HepG2 (cell line): ENCODE results near the gene PRSS12. TPM values are rescaled to one million over a fixed set of nuclear protein-coding genes. Genes with fewer than 3 reads are reported as not detected.

ENCODE experiments used
- ATAC-seq: fragments of 200-7000 bp; cut with Tn5 transposase; 3 replicates; pipeline ENCODE4 v1.9.1; 2020; ENCODE audit warnings: mild to moderate bottlenecking, moderate library complexity
- BruUV-seq: library from RNA; stranded (reverse); fragments of 400-500 nt; replicated peaks from 2 replicates; lab custom pipeline; 2021; lab: Mats Ljungman, UMichigan
- CTCF ChIA-PET: fragments of 300-600 bp; formaldehyde crosslinking; extraction: SDS; loops from one replicate; lab custom pipeline; 2021; ENCODE audit warnings: low total read pairs, inconsistent platforms, low intra/inter-chr PET ratio; lab: Yijun Ruan, JAX
- POLR2A ChIA-PET: fragments of 350-600 bp; sonication (Branson Sonifier 250); formaldehyde crosslinking; loops from one replicate; lab custom pipeline; 2020; ENCODE audit warnings: antibody characterized with exemption, inconsistent platforms; lab: Yijun Ruan, JAX
- DNase-seq: peaks from one replicate; pipeline ENCODE4 v3.0.0-alpha.2; 2015; ENCODE audit warnings: low spot score
- FAIRE-seq: peaks from 3 replicates; lab custom pipeline; 2011; peaks lifted over from hg19 to GRCh38; lab: Jason Lieb, UNC
- H2AFZ ChIP-seq: one replicate; pipeline ENCODE4 v1.6.1; 2011; ENCODE audit warnings: low read length, inconsistent platforms
- H3K27ac ChIP-seq: fragments of 300-600 bp; 3 replicates; pipeline ENCODE4 v1.8.0; 2011; ENCODE audit warnings: mixed run types, mild to moderate bottlenecking, mixed read lengths, low read length, inconsistent platforms; ENCODE audit not compliant: insufficient read depth; ENCODE audit errors: extremely low read length
- H3K27me3 ChIP-seq, 2 experiments: fragments of 200-600 bp in 1 of 2; 2 replicates in 1 of 2; 3 replicates in 1 of 2; pipeline versions ENCODE4 v1.6.0 to v1.8.0; 2011; ENCODE audit warnings: low read length in 2 of 2, mild to moderate bottlenecking in 2 of 2, moderate library complexity in 2 of 2, inconsistent platforms in 1 of 2; ENCODE audit not compliant: insufficient read depth in 2 of 2, control insufficient read depth in 1 of 2
- H3K36me3 ChIP-seq, 2 experiments: fragments of 200-600 bp in 1 of 2; replicated peaks in 1 of 2; 2 replicates in 1 of 2; 3 replicates in 1 of 2; pipeline versions ENCODE4 v1.5.1 to v1.8.0; 2011; ENCODE audit warnings: low read length in 2 of 2, inconsistent platforms in 1 of 2; ENCODE audit not compliant: insufficient read depth in 2 of 2, control insufficient read depth in 1 of 2
- H3K4me1 ChIP-seq: 2 replicates; pipeline ENCODE4 v1.5.1; 2012; ENCODE audit warnings: low read length, inconsistent platforms; ENCODE audit not compliant: insufficient read depth
- H3K4me2 ChIP-seq: 2 replicates; pipeline ENCODE4 v1.6.0; 2011; ENCODE audit warnings: low read depth, low read length, inconsistent platforms
- H3K4me3 ChIP-seq, 3 experiments: fragments of 200-600 bp in 1 of 3; sonication (generic), shearing (Covaris generic) in 1 of 3; replicated peaks in 1 of 3; 2 replicates each; pipeline ENCODE4 v1.5.1; 2011 to 2016; ENCODE audit warnings: low read length in 3 of 3, inconsistent platforms in 2 of 3, low read depth in 2 of 3, mild to moderate bottlenecking in 2 of 3, control low read depth in 1 of 3, mixed read lengths in 1 of 3; ENCODE audit not compliant: insufficient read depth in 1 of 3
- H3K79me2 ChIP-seq: one replicate; pipeline ENCODE4 v1.6.1; 2011; ENCODE audit warnings: low read length, inconsistent platforms; ENCODE audit not compliant: insufficient read depth
- H3K9ac ChIP-seq: 2 replicates; pipeline ENCODE4 v1.6.0; 2011; ENCODE audit warnings: mild to moderate bottlenecking, low read depth, low read length, inconsistent platforms; ENCODE audit not compliant: insufficient read depth
- H3K9me3 ChIP-seq: 2 replicates; pipeline ENCODE4 v1.5.1; 2012; ENCODE audit warnings: mild to moderate bottlenecking, low read length
- H4K20me1 ChIP-seq: 2 replicates; pipeline ENCODE4 v1.6.0; 2011; ENCODE audit warnings: inconsistent platforms, mild to moderate bottlenecking, low read length, moderate library complexity; ENCODE audit not compliant: insufficient read depth
- LCORL ChIP-seq, 2 experiments: fragments of 450-650 bp in 1 of 2; sonication (generic) in 1 of 2; formaldehyde crosslinking in 1 of 2; IDR thresholded peaks; 2 replicates each; pipeline versions ENCODE4 v1.5.0 to v1.6.1; 2017 to 2020; ENCODE audit warnings: antibody characterized with exemption in 1 of 2, missing genetic modification reagents in 1 of 2
- MAFF ChIP-seq: IDR thresholded peaks from 2 replicates; pipeline ENCODE4 v1.6.1; 2011; ENCODE audit warnings: low read depth, low read length, improper control_type of control experiment
- MAFK ChIP-seq, 2 experiments: IDR thresholded peaks in 1 of 2; conservative IDR thresholded peaks in 1 of 2; 2 replicates each; pipeline ENCODE4 v1.6.1; 2011; ENCODE audit warnings: improper control_type of control experiment in 2 of 2, low read length in 2 of 2
- PRDM15 ChIP-seq: sonication (generic); formaldehyde crosslinking; IDR thresholded peaks from 2 replicates; pipeline ENCODE4 v1.4.0; 2020; ENCODE audit warnings: missing genetic modification reagents
- ZIK1 ChIP-seq: sonication (generic); formaldehyde crosslinking; IDR thresholded peaks from 2 replicates; pipeline ENCODE4 v1.5.0; 2020; ENCODE audit warnings: mild to moderate bottlenecking, low read depth, missing genetic modification reagents, borderline replicate concordance
- ZNF674 ChIP-seq: sonication (generic); formaldehyde crosslinking; IDR thresholded peaks from 2 replicates; pipeline ENCODE4 v1.5.0; 2020; ENCODE audit warnings: low read depth, mild to moderate bottlenecking, missing genetic modification reagents
- ZSCAN29 ChIP-seq: sonication (generic); formaldehyde crosslinking; conservative IDR thresholded peaks from 2 replicates; pipeline ENCODE4 v1.4.0; 2020; ENCODE audit warnings: mild to moderate bottlenecking, missing genetic modification reagents
- WGBS: methylation state at CpG from one replicate; pipeline ENCODE4 v1.1.6; 2017; ENCODE audit warnings: low lambda C conversion rate; 5-methylcytosine and 5-hydroxymethylcytosine counted together
- in situ Hi-C: cut with HindIII; loops from 2 replicates; pipeline ENCODE4 v1.10.0; 2017; ENCODE audit warnings: low pct_unique_long_range_greater_than_20kb; ENCODE audit not compliant: extremely low pct_ligation_motif_present
- intact Hi-C: fragments of 100-400 bp; cut with micrococcal nuclease; formaldehyde crosslinking; loops from one replicate; pipeline ENCODE4 v1.10.0; 2022; ENCODE audit not compliant: unreplicated experiment
- polyA plus RNA-seq, 8 experiments: library from polyadenylated mRNA; depleted of rRNA in 3 of 8; stranded (reverse) in 7 of 8; unstranded in 1 of 8; fragments of >200 nt; fragmentation: Illumina TruSeq in 4 of 8; extraction: Trizol in 4 of 8; gene quantifications; 2 replicates each; pipeline versions ENCODE4 v1.2.1 to v1.2.3, GENCODE V29; 2011 to 2016; ENCODE audit warnings: low read depth in 4 of 8, missing spikeins in 1 of 8, mixed read lengths in 1 of 8; ENCODE audit not compliant: insufficient read depth in 1 of 8
- total RNA-seq, 5 experiments: library from RNA; depleted of rRNA; stranded (reverse); fragments of >200 nt; fragmentation: Illumina TruSeq; extraction: Trizol; gene quantifications; 2 replicates each; pipeline ENCODE4 v1.2.3, GENCODE V29; 2016; ENCODE audit warnings: low read depth in 1 of 5

Gene PRSS12
- total and polyA plus RNA-seq, 2 of the 13 experiments (the other 11 are each of a cell fraction or from before 2014, with no cell fraction given) = 0.02 TPM; not detected in 1

GRCh38 chr4:118325431-118325830 is 27.4 kb downstream of the PRSS12 start:
- 0% methylated on average over 1 of the region's 1 CpG for WGBS
- H4K20me1 ChIP-seq = no peaks in the 10 kb centered on the region
- H3K27me3 ChIP-seq = no peaks in the 10 kb centered on the region; a peak in 1 of 5 replicates
- no peaks in the 10 kb centered on the region for H3K9me3 ChIP-seq
- in situ Hi-C loops (no loop called here), intact Hi-C loops (no loop called here)
- no peak overlapping the region for H3K9ac ChIP-seq
- H3K4me3 ChIP-seq = no peak overlapping the region
- H3K27ac ChIP-seq = no peak overlapping the region
- ATAC-seq = no peak
- H3K79me2 ChIP-seq = no peaks in the 10 kb centered on the region
- TF ChIP-seq PRDM15 (CRISPR knock-in tag) = no peak
- peak; percentile 69 for TF ChIP-seq MAFF
- peak; percentile 70 to 71 for TF ChIP-seq MAFK (conservative IDR thresholded peaks at IDR 0.05 in 1 of 2, IDR thresholded peaks at IDR 0.05 in 1 of 2; ENCODE audit: low read length in 2 of 2)
- TF ChIP-seq LCORL (IDR thresholded peaks at IDR 0.05) = no peak
- no peak for TF ChIP-seq LCORL (CRISPR knock-in tag; IDR thresholded peaks at IDR 0.05)
- TF ChIP-seq ZSCAN29 (CRISPR knock-in tag) = no peak
- no peak for TF ChIP-seq ZIK1 (CRISPR knock-in tag)
- no peak for TF ChIP-seq ZNF674 (CRISPR knock-in tag)
- TF ChIP-seq, all 625 proteins: peak for 2
- BruUV-seq = no TSS peak
- Histone ChIP-seq H2AFZ (no peak overlapping the region), H3K4me1 (no peaks in the 10 kb centered on the region), H3K36me3 (no peaks in the 10 kb centered on the region), H3K4me2 (no peak overlapping the region)
- CTCF ChIA-PET = no interaction called here
- DNase-seq = no peak
- POLR2A ChIA-PET = no interaction called here
- FAIRE-seq = no peak
